Type B pancreatic cell (in vitro differentiated cells): Measurements from ENCODE around the gene NFYC. TPM values are rescaled to one million over a fixed set of nuclear protein-coding genes. Genes with fewer than 3 reads are reported as not detected.
A peak's percentile ranks its signal among the peaks of the same experiment; 100 is the strongest.

Experiments used
- DNase-seq: peaks from one replicate; pipeline ENCODE4 v3.0.0; 2021; ENCODE audit warnings: mixed read lengths; ENCODE audit not compliant: unreplicated experiment; ENCODE audit errors: extremely low spot score
- H3K27ac Mint-ChIP-seq: 2 replicates; pipeline ENCODE4 v1.8.0; 2021; ENCODE audit warnings: mild to moderate bottlenecking, mixed read lengths
- H3K27me3 Mint-ChIP-seq: 2 replicates; pipeline ENCODE4 v1.8.0; 2021; ENCODE audit warnings: mixed read lengths
- H3K36me3 Mint-ChIP-seq: 2 replicates; pipeline ENCODE4 v1.8.0; 2021; ENCODE audit warnings: mixed read lengths
- H3K4me1 Mint-ChIP-seq: one replicate; pipeline ENCODE4 v1.8.0; 2021; ENCODE audit warnings: mixed read lengths; ENCODE audit not compliant: unreplicated experiment
- H3K4me3 Mint-ChIP-seq: 2 replicates; pipeline ENCODE4 v1.8.0; 2021; ENCODE audit warnings: mild to moderate bottlenecking, mixed read lengths
- H3K9me3 Mint-ChIP-seq: 2 replicates; pipeline ENCODE4 v1.8.0; 2021; ENCODE audit warnings: mixed read lengths
- CTCF ChIP-seq: fragments of 200-600 bp; sonication (generic); conservative IDR thresholded peaks from 2 replicates; pipeline ENCODE4 v1.5.0; 2021; ENCODE audit warnings: antibody characterized with exemption, mild to moderate bottlenecking
- total RNA-seq: library from RNA; stranded (reverse); gene quantifications from 2 replicates; pipeline ENCODE4 v1.2.1, GENCODE V29; 2021; ENCODE audit warnings: low replicate concordance

The NFYC gene
- total RNA-seq, 1 donor from 2014 or later = 71.3 TPM

GRCh38 chr1:40653851-40654537, 37.5 kb upstream of the NFYC start:
- Mint-ChIP-seq H3K36me3 (no peaks in the 10 kb centered on the region), H3K4me1 (peaks cover 8% of the 10 kb centered on the region), H3K4me3 (peak overlapping the region; percentile 79), H3K27me3 (peaks cover 8% of the 10 kb centered on the region), H3K9me3 (no peaks in the 10 kb centered on the region), H3K27ac (peak overlapping the region; percentile 57)
- DNase-seq = no peak
- no peak for TF ChIP-seq CTCF

- Mint-ChIP-seq H3K4me1 (peaks cover 8% of the 10 kb centered on the region), H3K4me3 (no peak overlapping the region), H3K9me3 (no peaks in the 10 kb centered on the region), H3K36me3 (no peaks in the 10 kb centered on the region), H3K27me3 (peaks cover 8% of the 10 kb centered on the region), H3K27ac (no peak overlapping the region)
- DNase-seq = no peak
- no peak for TF ChIP-seq CTCF
Measured at GRCh38 chr1:40657046-40657445, 34.5 kb upstream of the NFYC start.

GRCh38 chr1:40658751-40659648, 32.5 kb upstream of the NFYC start:
- no peaks in the 10 kb centered on the region for H3K36me3 Mint-ChIP-seq
- peaks cover 14% of the 10 kb centered on the region for H3K4me1 Mint-ChIP-seq
- H3K27me3 Mint-ChIP-seq = peaks cover 11% of the 10 kb centered on the region
- no peaks in the 10 kb centered on the region for H3K9me3 Mint-ChIP-seq
- no peak for DNase-seq
- no peak overlapping the region for H3K4me3 Mint-ChIP-seq
- TF ChIP-seq CTCF = no peak
- no peak overlapping the region for H3K27ac Mint-ChIP-seq

- no peak overlapping the region for H3K27ac Mint-ChIP-seq
- H3K9me3 Mint-ChIP-seq = no peaks in the 10 kb centered on the region
- DNase-seq = no peak
- H3K27me3 Mint-ChIP-seq = peaks cover 6% of the 10 kb centered on the region
- no peak for TF ChIP-seq CTCF
- H3K36me3 Mint-ChIP-seq = no peaks in the 10 kb centered on the region
- H3K4me3 Mint-ChIP-seq = no peak overlapping the region
- H3K4me1 Mint-ChIP-seq = peaks cover 9% of the 10 kb centered on the region
Measured at GRCh38 chr1:40659649-40659947, 31.9 kb upstream of the NFYC start.

GRCh38 chr1:40661678-40662077, 29.8 kb upstream of the NFYC start:
- H3K4me3 Mint-ChIP-seq = no peak overlapping the region
- H3K4me1 Mint-ChIP-seq = peaks cover 6% of the 10 kb centered on the region
- no peak for TF ChIP-seq CTCF

More at GRCh38 chr1:40661678-40662077, 29.8 kb upstream of the NFYC start:
- no peaks in the 10 kb centered on the region for H3K36me3 Mint-ChIP-seq
- no peak overlapping the region for H3K27ac Mint-ChIP-seq
- no peaks in the 10 kb centered on the region for H3K9me3 Mint-ChIP-seq
- peaks cover 3% of the 10 kb centered on the region for H3K27me3 Mint-ChIP-seq
- no peak for DNase-seq
